GM21576 (cell line): ENCODE data around the gene MAN2B1.
"Not testable (repeated sequence)": the region's sequence is repeated elsewhere in the genome, so short reads cannot be mapped to it uniquely, and the experiment has no call there.

Experiments
- ATAC-seq: cut with Tn5 transposase; IDR thresholded peaks from one replicate; pipeline ENCODE4 v1.9.1; 2021; ENCODE audit warnings: mild to moderate bottlenecking, moderate library complexity; ENCODE audit not compliant: unreplicated experiment

Gene MAN2B1

DNA sequence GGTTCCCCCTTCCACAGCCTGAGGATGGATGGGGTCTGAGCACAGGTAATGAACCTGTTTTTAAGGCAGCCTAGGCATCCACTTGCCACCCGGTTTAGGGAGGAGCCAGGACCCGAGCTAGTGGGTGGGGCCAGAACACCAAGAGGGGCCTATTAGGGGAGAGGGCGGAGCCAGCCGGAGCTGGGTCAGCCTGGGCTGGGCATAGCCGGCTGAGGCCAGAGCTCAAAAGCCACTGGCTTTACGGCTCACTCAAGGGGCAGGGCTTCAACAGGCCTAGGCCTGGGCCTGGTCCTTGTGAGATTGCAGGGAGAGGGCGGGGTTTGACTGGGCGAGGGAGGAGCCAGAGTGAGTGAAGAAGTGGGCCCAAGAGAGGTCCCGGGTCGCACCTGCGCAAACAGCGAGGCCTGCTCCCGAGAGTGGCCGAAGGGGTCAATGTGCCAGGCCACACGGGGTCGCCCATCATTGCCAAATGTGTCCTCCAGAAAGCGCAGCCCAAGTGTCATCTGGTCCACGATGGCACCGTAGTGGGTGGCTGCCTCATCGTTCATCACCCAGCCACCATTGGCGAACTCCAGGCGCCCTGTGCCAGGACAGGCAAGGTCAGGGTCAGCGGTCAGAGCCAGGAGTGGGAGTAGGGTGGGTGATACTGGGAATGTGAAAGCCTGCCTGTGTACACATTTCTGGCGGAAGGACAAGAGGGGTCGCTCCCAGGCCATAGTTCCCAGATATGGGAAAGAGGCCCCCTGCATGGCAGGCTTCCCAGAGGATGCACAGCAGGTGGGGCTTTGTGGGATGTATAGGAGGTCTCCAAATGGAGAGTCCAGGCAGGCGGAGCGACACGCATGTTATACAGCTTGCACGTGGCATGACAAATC is 1.9 kb downstream of the MAN2B1 start:
- ATAC-seq = no peak

DNA sequence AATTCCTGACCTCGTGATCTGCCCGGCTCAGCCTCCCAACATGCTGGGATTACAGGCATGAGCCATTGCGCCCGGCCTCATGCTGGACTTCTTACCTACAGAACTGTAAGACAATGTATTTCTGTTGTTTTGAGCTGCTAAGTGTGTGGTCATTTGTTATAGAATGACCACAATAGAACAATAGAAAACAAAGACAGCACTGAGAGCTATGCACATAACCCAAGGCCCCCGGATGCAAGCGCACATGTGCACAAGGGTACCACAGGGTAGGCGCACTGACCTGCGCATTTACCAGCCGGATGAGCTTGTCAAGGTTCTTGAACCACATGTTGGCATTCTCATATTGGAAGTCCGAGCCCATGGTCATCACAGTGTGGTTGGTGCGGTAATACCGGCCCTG is 5.6 kb downstream of the MAN2B1 start:
- ATAC-seq = no peak

DNA sequence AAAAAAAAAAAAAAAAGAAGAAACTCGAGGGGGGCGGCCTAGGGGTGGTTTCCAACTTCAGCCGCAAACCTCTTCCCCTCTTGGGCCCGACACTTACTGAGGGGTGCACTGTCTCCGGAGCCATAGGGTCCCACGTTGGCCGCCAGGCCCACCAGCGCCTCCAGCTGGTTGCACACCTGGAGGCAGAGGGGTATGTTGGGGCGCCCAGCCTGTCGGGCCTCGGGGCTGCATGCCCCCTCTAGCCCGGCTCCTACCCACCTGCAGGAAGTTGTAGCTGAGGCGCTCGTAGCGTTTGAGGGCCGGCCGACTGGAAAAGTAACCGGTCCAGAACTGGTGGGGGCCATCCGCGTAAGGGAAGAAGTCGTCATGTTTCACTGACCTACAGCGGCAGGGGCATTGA is 8.6 kb downstream of the MAN2B1 start:
- ATAC-seq = no peak

DNA sequence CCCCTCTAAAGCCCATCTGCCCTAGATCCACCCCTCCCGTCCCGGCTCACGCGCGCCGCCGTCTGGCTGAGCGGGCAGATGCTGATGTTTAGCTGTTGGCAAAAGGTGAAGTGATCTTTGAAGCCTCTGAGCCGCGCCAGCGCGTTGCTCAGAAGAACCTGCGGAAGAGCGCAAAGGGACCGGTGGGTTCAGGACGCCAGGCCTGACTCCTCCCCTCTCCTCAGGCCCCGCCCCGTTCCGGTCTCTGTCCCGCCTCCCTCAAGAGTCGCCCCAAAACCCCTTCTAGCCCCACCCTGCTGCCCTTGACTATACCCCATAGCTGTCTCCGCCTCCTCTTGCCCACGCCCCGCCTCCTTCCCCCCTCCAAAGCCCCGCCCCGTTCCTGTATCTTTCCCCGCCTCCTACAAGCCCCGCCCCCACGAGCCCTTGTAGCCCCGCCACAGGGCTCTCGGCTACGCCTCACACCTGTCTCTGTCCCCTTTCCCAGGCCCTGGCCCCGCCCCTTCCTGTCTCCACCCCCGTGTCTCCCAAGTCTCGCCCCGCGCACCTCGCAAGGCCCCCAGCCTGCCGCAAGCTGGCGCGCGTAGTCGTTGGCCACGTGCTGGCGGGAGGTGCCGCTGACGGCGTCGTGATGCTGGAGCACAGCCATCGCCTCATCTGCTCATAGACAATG is 9.5 kb downstream of the MAN2B1 start:
- ATAC-seq = no peak

DNA sequence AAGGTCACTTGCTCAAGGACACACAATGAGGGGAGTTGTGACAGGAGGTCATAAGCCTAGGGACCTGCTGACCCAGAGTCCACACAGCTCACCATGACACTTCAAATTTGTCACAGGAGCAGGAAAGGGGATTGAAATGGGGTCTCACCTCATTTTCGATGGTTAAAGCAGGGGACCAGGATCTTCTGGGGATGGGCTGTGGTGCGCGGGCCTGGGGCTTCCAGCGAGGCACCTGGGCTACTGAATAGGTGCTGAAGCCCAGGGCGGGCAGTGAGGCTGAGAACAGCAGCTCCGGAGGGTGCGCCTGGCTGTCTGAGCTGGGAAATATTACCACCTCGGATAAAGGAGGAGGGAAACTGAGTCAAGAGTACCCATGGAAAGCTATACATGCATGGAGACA is 11.0 kb downstream of the MAN2B1 start:
- no peak for ATAC-seq

DNA sequence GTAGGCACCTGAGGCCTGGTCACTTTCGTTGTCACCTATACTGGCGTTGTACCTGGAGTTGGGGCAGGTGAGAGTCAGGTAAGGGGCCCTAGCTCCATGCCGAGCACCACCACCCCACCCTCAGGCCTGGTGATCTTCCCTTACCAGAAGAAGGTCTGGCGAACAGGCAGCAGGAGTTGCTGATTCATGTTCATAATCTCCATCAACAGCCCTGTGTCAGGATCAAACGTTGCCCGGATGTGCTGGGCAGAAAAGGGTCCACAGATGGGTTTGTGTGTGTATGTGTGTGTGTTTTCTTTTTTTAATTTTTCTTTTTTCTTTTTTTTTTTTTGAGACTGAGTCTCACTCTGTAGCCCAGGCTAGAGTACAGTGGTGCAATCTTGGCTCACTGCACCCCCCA is 14.3 kb downstream of the MAN2B1 start:
- no peak for ATAC-seq

DNA sequence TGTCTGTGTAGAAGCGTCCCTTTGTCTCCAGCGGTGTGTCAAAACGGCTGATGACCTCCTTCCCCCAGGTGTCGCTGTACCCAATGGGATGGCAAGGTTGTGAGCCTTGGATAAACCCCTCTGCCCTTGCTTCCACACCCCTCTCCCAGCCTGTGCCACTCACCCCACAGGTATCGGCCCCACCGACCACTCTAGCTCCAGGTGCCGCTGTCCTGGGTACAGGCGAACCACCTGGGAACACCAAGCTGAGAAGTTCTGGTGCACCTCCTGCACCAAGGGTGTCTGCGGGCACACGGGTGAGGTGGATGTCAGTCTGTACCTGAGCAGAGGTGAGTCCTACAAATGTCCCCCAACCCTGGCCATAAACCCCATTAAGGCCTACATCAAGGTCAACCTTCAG is 16.6 kb downstream of the MAN2B1 start:
- no peak for ATAC-seq

DNA sequence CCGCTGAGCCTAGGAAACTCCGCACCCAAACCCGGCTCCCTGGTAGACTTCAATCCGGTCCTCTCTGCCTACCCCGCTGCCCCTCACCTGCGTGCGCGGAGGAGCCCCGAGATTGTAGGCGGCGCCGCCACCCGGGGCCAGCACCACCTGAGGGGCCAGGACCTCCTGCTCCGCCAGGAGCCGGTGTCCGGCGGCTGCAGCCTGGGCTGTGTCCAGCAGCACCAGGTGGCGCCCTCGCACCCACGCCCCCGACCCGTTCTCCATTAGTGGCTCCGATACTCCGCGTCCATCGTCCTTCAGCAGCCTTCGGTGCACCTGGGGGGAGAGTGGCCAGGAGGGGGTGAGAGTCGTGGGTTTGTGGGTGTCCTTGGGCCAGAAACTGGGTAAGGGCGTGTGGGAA is 18.5 kb downstream of the MAN2B1 start:
- no peak for ATAC-seq

DNA sequence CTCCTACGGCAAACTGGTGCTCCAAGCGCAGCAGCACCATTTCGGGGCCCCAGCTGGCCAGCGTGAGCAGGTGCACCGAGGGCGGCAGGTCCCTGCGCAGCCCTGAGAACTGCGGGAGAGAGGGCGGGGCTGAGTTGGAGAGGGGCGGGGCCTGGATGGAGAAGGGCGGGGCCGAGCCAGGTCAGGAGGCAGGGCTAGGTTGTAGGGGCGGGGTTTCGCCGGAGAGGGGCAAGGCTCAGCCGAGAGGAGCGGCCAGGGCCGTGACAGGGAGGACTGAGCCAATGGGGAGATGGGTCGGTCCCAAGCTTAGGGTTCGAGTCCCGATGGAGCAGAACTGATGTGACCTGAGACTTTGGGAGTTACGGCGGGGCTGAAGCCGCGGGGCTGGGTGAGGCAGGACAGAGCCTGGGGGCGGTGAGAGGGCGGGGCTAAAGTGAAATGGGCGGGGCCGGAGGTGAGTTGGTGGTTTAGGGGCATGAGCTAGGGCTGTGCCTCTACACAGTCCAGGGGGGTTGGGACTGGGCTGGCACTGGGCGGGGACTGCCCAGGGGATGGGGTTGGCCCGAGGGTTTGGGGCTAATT is 19.0 kb downstream of the MAN2B1 start:
- ATAC-seq = no peak

DNA sequence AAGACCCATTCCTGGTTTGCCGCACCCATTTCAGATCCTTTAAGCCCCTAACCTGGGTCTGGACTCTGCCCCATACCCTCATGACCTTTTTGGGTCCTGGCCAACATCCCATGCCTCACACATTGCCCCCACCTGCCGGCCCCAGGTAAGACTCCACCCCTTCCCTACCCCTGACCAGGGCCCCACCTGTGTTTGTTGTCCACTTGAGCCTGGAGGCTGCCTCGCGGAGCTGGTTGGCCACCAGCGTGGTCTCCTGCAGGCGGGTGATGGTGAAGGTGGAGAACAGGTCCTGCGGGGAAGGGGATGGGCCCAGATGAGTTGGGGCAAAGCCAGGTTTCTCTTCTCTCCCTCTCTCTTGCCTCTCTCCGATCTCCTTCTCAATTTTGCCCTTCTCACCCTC is 19.5 kb downstream of the MAN2B1 start:
- no peak for ATAC-seq

DNA sequence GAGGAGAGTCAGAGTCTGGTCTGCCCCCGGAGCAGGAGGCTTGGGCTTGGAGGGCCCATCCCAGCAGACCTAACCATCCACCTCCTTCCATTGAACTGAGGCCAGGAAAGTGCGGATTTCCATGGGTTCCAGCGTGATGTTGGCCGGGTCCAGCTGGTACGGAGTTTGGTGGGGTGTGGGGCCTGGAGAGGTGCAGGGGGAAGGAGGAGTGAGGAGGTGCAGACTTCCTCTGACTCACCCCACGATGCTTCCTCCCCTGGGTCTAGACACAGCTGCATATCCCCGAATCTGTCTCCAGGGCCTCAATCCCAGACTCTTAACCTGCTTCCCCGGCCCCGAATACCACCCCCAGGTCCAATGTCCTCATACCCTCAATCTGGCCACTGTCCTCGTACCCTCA is 20.0 kb downstream of the MAN2B1 start:
- ATAC-seq = no peak

DNA sequence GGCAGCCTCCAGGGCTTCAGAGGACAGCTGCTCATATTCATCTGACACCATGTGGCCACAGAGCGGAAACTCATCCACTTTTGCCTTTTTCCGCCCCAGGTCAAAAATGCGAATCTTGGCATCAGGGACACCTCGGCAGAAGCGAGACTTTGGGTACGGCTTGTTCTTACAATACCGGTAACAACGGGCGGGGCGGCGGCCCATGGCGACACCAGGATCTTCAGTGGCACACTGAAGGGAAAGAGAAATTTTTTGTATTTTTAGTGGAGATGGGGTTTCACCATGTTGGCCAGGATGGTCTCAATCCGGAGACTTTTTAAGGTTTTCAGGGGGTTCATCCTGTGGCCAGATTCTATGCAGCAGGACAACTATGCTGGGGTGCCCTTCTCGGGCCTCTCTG is 22.8 kb downstream of the MAN2B1 start:
- ATAC-seq = not testable (repeated sequence)

DNA sequence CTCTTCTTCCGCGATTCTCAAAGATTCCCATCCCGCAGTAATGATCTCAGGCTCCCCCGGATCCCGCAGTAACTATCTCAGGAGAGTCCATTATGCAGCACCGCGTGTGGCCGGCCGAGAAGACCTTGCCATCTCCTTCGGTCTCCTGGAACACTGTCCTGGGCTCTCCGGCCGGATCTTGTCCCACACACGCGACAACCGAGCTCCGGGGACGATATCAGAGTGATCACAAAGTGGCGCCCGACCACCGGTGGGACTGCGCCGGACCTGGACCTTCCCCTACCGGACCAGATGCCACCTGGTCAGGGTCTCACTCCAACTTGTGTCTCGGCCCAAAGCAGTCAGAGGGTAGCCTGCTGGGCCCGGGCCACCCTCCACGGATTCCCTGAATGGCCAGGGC is 24.0 kb downstream of the MAN2B1 start:
- no peak for ATAC-seq

DNA sequence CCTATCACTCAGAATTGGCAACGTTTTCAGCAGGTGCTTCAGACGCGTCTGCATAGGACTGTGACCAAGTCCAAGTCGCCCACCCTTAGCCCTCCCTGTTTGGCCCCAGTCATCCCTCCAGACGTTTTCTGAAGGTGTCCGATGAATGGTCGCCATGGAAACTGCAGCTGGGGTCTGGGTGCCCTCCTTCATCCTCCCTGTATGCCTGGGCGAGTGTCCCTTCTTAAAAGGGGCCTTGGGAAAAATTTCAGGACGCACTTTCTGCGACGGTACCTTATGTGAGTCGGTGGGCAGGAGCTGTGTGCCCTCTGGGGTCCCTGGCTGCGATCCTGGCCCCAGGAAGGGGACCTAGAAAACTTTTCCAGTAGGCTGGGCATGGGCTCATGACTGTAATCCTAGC is 25.1 kb downstream of the MAN2B1 start:
- ATAC-seq = no peak

DNA sequence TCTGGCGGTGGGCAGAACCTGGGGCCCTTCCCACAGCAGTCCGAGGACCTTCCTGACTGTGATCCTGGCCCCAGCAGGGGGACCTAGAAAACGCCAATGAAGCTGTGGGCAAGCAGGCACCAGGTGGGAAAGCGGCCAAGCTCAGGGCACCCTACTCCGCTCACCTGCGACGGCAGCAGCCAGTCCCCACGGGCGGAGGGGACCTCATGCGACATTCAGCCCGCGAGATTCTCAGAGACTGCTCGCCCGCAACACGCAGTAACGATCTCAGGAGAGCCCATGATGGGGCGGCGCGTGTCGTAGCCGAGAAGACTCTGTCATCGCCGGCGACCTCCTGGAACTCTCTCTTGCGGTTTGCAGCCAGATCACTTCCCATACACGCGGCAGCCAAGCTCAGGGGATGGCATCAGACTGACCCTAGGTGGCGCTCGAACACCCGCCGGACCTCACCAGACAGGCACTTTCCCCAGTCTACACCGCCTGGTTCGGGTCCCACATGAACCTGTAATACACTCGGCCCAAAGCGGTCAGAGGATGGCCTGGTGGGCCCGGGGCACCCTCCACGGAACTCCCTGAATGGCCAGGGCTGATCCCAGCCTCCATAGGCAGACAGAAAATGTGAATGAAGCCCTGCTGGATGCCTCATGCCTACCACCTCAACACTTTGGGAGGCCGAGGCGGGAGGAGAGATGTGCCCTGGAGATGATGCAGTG is 26.5 kb downstream of the MAN2B1 start:
- ATAC-seq = peak; percentile 60

DNA sequence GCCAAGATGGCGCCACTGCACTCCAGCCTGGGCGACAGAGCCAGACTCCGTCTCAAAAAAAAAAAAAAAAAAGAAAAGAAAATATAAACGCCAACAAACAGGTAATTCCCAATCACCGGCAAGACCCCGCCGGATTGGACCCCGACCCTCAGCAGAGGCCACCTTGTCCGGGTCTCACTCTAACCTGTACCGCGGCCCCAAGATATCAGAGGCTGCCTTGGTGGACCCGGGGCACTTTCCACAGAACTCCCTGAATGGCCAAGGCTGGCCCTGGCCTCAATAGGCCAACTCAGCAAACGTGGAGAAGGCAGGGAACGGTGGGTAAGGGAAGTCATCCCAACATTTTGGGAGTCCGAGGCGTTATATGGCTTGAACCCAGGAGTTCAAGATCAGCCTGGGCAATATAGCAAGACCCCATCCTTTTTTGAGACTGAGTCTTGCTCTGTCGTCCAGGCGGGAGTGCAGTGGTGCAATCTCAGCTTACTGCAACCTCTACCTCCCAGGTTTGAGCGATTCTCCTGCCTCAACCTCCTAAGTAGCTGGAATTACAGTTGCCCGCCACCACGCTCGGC is 27.8 kb downstream of the MAN2B1 start:
- ATAC-seq = no peak

DNA sequence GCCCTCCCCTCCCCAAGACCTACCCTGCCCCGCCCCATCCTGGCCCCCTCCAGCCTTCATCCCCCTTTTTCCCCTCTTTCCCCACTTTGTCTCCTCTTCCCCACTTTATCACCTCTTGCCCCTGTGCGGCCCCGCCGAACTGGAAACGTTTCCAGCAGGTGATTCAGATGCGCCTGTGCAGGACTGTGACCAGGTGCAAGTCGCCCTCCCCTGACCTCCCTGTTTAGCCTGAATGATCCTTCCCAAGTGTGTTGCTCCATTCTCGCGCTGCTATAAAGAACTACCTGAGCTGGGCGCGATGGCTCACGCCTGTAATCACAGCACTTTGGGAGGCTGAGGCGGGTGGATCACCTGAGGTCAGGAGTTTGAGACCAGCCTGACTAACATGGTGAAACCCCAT is 29.9 kb downstream of the MAN2B1 start:
- no peak for ATAC-seq

DNA sequence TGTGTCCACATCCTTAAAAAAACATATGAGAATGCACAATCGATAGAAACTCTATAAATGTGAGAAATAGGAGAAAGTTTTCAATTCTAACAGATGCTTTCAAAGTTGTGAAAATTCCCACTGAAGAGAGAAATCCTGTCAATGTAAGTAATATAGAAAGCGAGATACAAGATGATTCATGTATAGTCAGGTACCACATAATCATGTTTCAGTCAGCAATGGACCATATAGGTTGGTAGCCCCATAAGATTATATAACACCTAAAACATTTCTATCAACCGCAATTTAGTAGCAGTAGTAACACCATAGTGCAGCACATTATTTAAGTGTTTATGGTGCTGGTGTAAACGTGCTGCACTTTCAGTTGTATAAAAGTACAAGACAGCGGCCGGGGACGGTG is 37.3 kb downstream of the MAN2B1 start:
- no peak for ATAC-seq

DNA sequence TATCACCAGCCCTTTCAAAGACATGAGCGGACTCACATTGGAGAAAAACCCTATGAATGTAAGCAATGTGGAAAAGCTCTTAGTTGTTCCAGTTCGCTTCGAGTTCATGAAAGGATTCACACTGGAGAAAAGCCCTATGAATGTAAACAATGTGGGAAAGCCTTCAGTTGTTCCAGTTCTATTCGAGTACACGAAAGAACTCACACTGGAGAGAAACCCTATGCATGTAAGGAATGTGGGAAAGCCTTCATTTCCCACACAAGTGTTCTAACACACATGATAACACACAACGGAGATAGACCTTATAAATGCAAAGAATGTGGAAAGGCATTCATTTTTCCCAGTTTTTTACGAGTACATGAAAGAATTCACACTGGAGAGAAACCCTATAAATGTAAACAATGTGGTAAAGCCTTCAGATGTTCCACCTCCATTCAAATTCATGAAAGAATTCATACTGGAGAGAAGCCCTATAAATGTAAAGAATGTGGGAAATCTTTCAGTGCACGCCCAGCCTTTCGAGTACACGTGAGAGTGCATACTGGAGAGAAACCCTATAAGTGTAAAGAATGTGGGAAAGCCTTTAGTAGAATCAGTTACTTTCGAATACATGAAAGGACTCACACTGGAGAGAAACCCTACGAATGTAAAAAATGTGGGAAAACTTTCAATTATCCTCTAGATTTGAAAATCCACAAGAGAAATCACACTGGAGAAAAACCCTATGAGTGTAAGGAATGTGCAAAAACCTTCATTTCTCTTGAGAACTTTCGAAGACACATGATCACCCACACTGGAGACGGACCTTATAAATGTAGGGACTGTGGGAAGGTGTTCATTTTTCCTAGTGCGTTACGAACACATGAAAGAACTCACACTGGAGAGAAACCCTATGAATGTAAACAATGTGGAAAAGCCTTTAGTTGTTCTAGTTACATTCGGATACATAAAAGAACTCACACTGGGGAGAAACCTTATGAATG is 38.2 kb downstream of the MAN2B1 start:
- ATAC-seq = no peak

DNA sequence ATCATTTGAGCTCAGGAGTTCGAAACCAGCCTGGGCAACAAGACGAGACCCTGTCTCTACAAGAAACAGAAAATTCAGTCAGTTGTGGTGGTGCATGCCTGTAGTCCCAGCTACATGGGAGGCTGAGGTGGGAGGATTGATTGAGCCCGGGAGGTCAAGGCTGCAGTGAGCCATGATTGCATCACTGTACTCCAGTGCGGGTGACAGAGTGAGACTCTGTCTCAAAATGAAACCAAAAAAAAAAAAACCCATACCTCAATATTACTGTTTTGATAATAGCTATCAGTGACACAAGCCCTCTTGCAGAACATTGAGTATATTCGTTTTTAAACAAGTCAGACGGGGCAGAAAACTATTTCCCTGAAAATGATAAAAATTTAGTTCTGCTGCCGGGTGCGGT is 39.6 kb downstream of the MAN2B1 start:
- no peak for ATAC-seq
